Measurements from ENCODE around the gene OR51I1. TPM values are rescaled to one million over a fixed set of nuclear protein-coding genes. Genes with fewer than 3 reads are reported as not detected.

The OR51I1 gene
- total RNA-seq, 3 donors from 2014 or later (not counting 1 experiment from before 2014, with no cell fraction given) = not detected

GRCh38 chr11:5473921-5474320, 32.6 kb upstream of the OR51I1 start:
- no peaks in the 10 kb centered on the region for H3K9me3 ChIP-seq (ENCODE audit: control insufficient read depth, insufficient read depth, low read length)
- H3K4me1 ChIP-seq (ENCODE audit: control insufficient read depth, insufficient read depth, low read length) = no peaks in the 10 kb centered on the region
- no peak overlapping the region for H3K4me3 ChIP-seq (ENCODE audit: low read length)
- Mint-ChIP-seq H3K4me1 (no peaks in the 10 kb centered on the region), H3K9me3 (no peaks in the 10 kb centered on the region), H3K27ac (no peak overlapping the region), H3K27me3 (ENCODE audit: low read depth in 2 of 2) (peaks cover 9 to 22% of the 10 kb centered on the region in 2 donors), H3K36me3 (no peaks in the 10 kb centered on the region), H3K4me3 (no peak overlapping the region)
- no peaks in the 10 kb centered on the region for H3K36me3 ChIP-seq (ENCODE audit: control insufficient read depth, insufficient read depth, low read length)
- no peaks in the 10 kb centered on the region for H3K27me3 ChIP-seq (ENCODE audit: control insufficient read depth, insufficient read depth, low read length)
- DNase-seq (no peak), ATAC-seq (no peak)
- intact Hi-C loops (cut with micrococcal nuclease) = no loop called here
- TF ChIP-seq CTCF (IDR thresholded peaks at IDR 0.05) = no peak
- no peak overlapping the region for H3K27ac ChIP-seq (ENCODE audit: low read length)

GRCh38 chr11:5467527-5467926, 26.2 kb upstream of the OR51I1 start:
- WGBS (ENCODE audit: insufficient coverage) = 66% methylated on average over 2 of the region's 2 CpGs
- Mint-ChIP-seq H3K9me3 (no peaks in the 10 kb centered on the region), H3K27ac (no peak overlapping the region), H3K4me1 (no peaks in the 10 kb centered on the region), H3K36me3 (no peaks in the 10 kb centered on the region), H3K27me3 (ENCODE audit: low read depth in 2 of 2) (peaks cover 10 to 11% of the 10 kb centered on the region in 2 donors), H3K4me3 (no peak overlapping the region)
- DNase-seq = no peak
- no peak overlapping the region for H3K4me3 ChIP-seq (ENCODE audit: low read length)
- no peak for TF ChIP-seq CTCF (IDR thresholded peaks at IDR 0.05)
- H3K36me3 ChIP-seq (ENCODE audit: control insufficient read depth, insufficient read depth, low read length) = no peaks in the 10 kb centered on the region
- H3K9me3 ChIP-seq (ENCODE audit: control insufficient read depth, insufficient read depth, low read length) = no peaks in the 10 kb centered on the region
- H3K27me3 ChIP-seq (ENCODE audit: control insufficient read depth, insufficient read depth, low read length) = no peaks in the 10 kb centered on the region
- H3K27ac ChIP-seq (ENCODE audit: low read length) = no peak overlapping the region
- intact Hi-C loops (cut with micrococcal nuclease) = no loop called here
- no peaks in the 10 kb centered on the region for H3K4me1 ChIP-seq (ENCODE audit: control insufficient read depth, insufficient read depth, low read length)
- ATAC-seq = no peak

GRCh38 chr11:5460983-5461621, 19.8 kb upstream of the OR51I1 start:
- Histone ChIP-seq H3K4me1 (ENCODE audit: control insufficient read depth, insufficient read depth, low read length) (no peaks in the 10 kb centered on the region), H3K9me3 (ENCODE audit: control insufficient read depth, insufficient read depth, low read length) (no peaks in the 10 kb centered on the region), H3K27me3 (ENCODE audit: control insufficient read depth, insufficient read depth, low read length) (no peaks in the 10 kb centered on the region), H3K4me3 (ENCODE audit: low read length) (no peak overlapping the region), H3K36me3 (ENCODE audit: control insufficient read depth, insufficient read depth, low read length) (no peaks in the 10 kb centered on the region), H3K27ac (ENCODE audit: low read length) (no peak overlapping the region)
- 90% methylated on average over 14 of the region's 14 CpGs for WGBS (ENCODE audit: insufficient coverage)
- H3K4me1 Mint-ChIP-seq = no peaks in the 10 kb centered on the region
- no peak overlapping the region for H3K27ac Mint-ChIP-seq
- no peaks in the 10 kb centered on the region for H3K9me3 Mint-ChIP-seq
- intact Hi-C loops (cut with micrococcal nuclease) = no loop called here
- no peak for TF ChIP-seq CTCF (IDR thresholded peaks at IDR 0.05)
- H3K27me3 Mint-ChIP-seq (ENCODE audit: low read depth in 2 of 2) = peaks cover 0 to 7% of the 10 kb centered on the region in 2 donors
- DNase-seq (no peak), ATAC-seq (no peak)
- no peak overlapping the region for H3K4me3 Mint-ChIP-seq
- no peaks in the 10 kb centered on the region for H3K36me3 Mint-ChIP-seq

GRCh38 chr11:5449432-5449831, 8.1 kb upstream of the OR51I1 start:
- TF ChIP-seq CTCF (IDR thresholded peaks at IDR 0.05) = no peak
- DNase-seq = no peak
- Histone ChIP-seq H3K36me3 (ENCODE audit: control insufficient read depth, insufficient read depth, low read length) (no peaks in the 10 kb centered on the region), H3K27me3 (ENCODE audit: control insufficient read depth, insufficient read depth, low read length) (no peaks in the 10 kb centered on the region), H3K9me3 (ENCODE audit: control insufficient read depth, insufficient read depth, low read length) (no peaks in the 10 kb centered on the region), H3K4me1 (ENCODE audit: control insufficient read depth, insufficient read depth, low read length) (no peaks in the 10 kb centered on the region), H3K4me3 (ENCODE audit: low read length) (no peak overlapping the region), H3K27ac (ENCODE audit: low read length) (no peak overlapping the region)
- Mint-ChIP-seq H3K4me3 (no peak overlapping the region), H3K27me3 (ENCODE audit: low read depth in 2 of 2) (peaks cover 0 to 6% of the 10 kb centered on the region in 2 donors), H3K27ac (no peak overlapping the region), H3K9me3 (no peaks in the 10 kb centered on the region), H3K4me1 (no peaks in the 10 kb centered on the region), H3K36me3 (no peaks in the 10 kb centered on the region)
- WGBS (ENCODE audit: insufficient coverage) = 87% methylated on average over 3 of the region's 4 CpGs
- intact Hi-C loops (cut with micrococcal nuclease) = no loop called here
- ATAC-seq = no peak

Measured in natural killer cell (primary cell).